SK-N-SH (cell line): ENCODE results near the gene GPR179. TPM values are rescaled to one million over a fixed set of nuclear protein-coding genes. Genes with fewer than 3 reads are reported as not detected.

Source experiments
- CTCF ChIA-PET: fragments of 300-600, 350-600 bp; formaldehyde crosslinking; extraction: SDS; loops from one replicate; lab custom pipeline; 2021; lab: Yijun Ruan, JAX
- POLR2A ChIA-PET: fragments of 350-600 bp; sonication (Branson Sonifier 250); formaldehyde crosslinking; extraction: SDS; loops from one replicate; lab custom pipeline; 2020; ENCODE audit warnings: antibody characterized with exemption, inconsistent platforms; lab: Yijun Ruan, JAX
- DNase-seq: peaks from one replicate; pipeline ENCODE4 v3.0.0; 2012
- H2AFZ ChIP-seq: fragments of 200-600 bp; sonication (generic); 2 replicates; pipeline ENCODE4 v1.8.1; 2016; ENCODE audit warnings: antibody characterized with exemption, mild to moderate bottlenecking, low read depth
- H3F3A ChIP-seq: fragments of 200-600 bp; sonication (generic); replicated peaks from 2 replicates; pipeline ENCODE3; 2016; ENCODE audit warnings: antibody characterized with exemption, mild to moderate bottlenecking; ENCODE audit not compliant: insufficient read depth
- H3K27ac ChIP-seq, 2 experiments: fragments of 200-500 bp in 1 of 2; fragments of 200-600 bp in 1 of 2; sonication (Bioruptor generic) in 1 of 2; sonication (generic), shearing (Covaris generic) in 1 of 2; 2 replicates each; pipeline versions ENCODE4 v1.5.1 to v1.6.1; 2014 to 2016; ENCODE audit warnings: low read depth in 2 of 2, inconsistent platforms in 1 of 2, low read length in 1 of 2, mild to moderate bottlenecking in 1 of 2, mixed read lengths in 1 of 2
- H3K27me3 ChIP-seq: fragments of 200-600 bp; sonication (generic), shearing (Covaris generic); 2 replicates; pipeline ENCODE4 v1.6.1; 2016; ENCODE audit warnings: mixed run types; ENCODE audit not compliant: insufficient read depth
- H3K36me3 ChIP-seq, 2 experiments: fragments of 200-500 bp in 1 of 2; fragments of 200-600 bp in 1 of 2; sonication (Bioruptor generic) in 1 of 2; sonication (generic) in 1 of 2; replicated peaks in 1 of 2; 2 replicates each; pipeline versions ENCODE3 to v1.5.1; 2014 to 2016; ENCODE audit warnings: low read length in 1 of 2, mild to moderate bottlenecking in 1 of 2; ENCODE audit not compliant: insufficient read depth in 2 of 2, control insufficient read depth in 1 of 2
- H3K4me1 ChIP-seq, 2 experiments: fragments of 200-500 bp in 1 of 2; fragments of 200-600 bp in 1 of 2; sonication (Bioruptor generic) in 1 of 2; sonication (generic), shearing (Covaris generic) in 1 of 2; 2 replicates each; pipeline versions ENCODE4 v1.5.1 to v1.6.1; 2014 to 2016; ENCODE audit warnings: low read depth in 1 of 2, low read length in 1 of 2, mixed run types in 1 of 2; ENCODE audit not compliant: insufficient read depth in 2 of 2, control insufficient read depth in 1 of 2
- H3K4me2 ChIP-seq: fragments of 200-600 bp; sonication (generic), shearing (Covaris generic); 2 replicates; pipeline ENCODE4 v1.6.1; 2017; ENCODE audit warnings: mixed run types
- H3K4me3 ChIP-seq, 2 experiments: fragments of 200-500 bp in 1 of 2; fragments of 200-600 bp in 1 of 2; sonication (Bioruptor generic) in 1 of 2; sonication (generic), shearing (Covaris generic) in 1 of 2; 2 replicates each; pipeline versions ENCODE4 v1.5.1 to v1.8.1; 2014 to 2016; ENCODE audit warnings: low read depth in 2 of 2, inconsistent platforms in 1 of 2, low read length in 1 of 2, mild to moderate bottlenecking in 1 of 2, mixed read lengths in 1 of 2, moderate library complexity in 1 of 2
- H3K79me2 ChIP-seq: fragments of 200-600 bp; sonication (generic); 2 replicates; pipeline ENCODE4 v1.8.1; 2017; ENCODE audit warnings: mild to moderate bottlenecking; ENCODE audit not compliant: insufficient read depth
- H3K9ac ChIP-seq: fragments of 200-600 bp; sonication (generic); 2 replicates; pipeline ENCODE4 v1.6.1; 2017; ENCODE audit warnings: mixed run types
- H3K9me2 ChIP-seq: fragments of 200-600 bp; sonication (generic); 2 replicates; pipeline ENCODE4 v1.6.1; 2017; ENCODE audit warnings: mixed run types
- H3K9me3 ChIP-seq: fragments of 200-600 bp; sonication (generic); 2 replicates; pipeline ENCODE4 v1.6.1; 2017; ENCODE audit warnings: mixed run types, mild to moderate bottlenecking, moderate library complexity
- H4K20me1 ChIP-seq: fragments of 200-600 bp; sonication (generic); 2 replicates; pipeline ENCODE4 v1.6.1; 2017; ENCODE audit warnings: mild to moderate bottlenecking, mixed run types; ENCODE audit not compliant: insufficient read depth
- ELF1 ChIP-seq: IDR thresholded peaks from 2 replicates; pipeline ENCODE4 v1.4.0; 2012
- EZH2phosphoT487 ChIP-seq: fragments of 200-600 bp; sonication (generic); IDR thresholded peaks from 2 replicates; pipeline ENCODE4 v1.6.1; 2017; ENCODE audit warnings: low read depth, mixed run types, mild to moderate bottlenecking, antibody characterized with exemption, moderate library complexity, borderline replicate concordance
- GABPA ChIP-seq: IDR thresholded peaks from 2 replicates; pipeline ENCODE4 v1.4.0; 2012; ENCODE audit warnings: low read depth, mild to moderate bottlenecking
- GATA2 ChIP-seq: sonication (generic); formaldehyde crosslinking; IDR thresholded peaks from 2 replicates; pipeline ENCODE4 v1.5.0; 2020; ENCODE audit warnings: mild to moderate bottlenecking, missing genetic modification reagents
- IRF3 ChIP-seq: fragments of 150-350 bp; IDR thresholded peaks from 2 replicates; pipeline ENCODE4 v1.6.1; 2016; ENCODE audit warnings: mild to moderate bottlenecking, low read depth, low read length
- JUND ChIP-seq: IDR thresholded peaks from 2 replicates; pipeline ENCODE4 v1.4.0; 2012
- MEF2A ChIP-seq: IDR thresholded peaks from 2 replicates; pipeline ENCODE4 v1.4.0; 2012; ENCODE audit warnings: low read depth, borderline replicate concordance
- MXI1 ChIP-seq: IDR thresholded peaks from 2 replicates; pipeline ENCODE4 v1.6.1; 2012; ENCODE audit warnings: mild to moderate bottlenecking, low read depth, low read length, improper control_type of control experiment
- NFIC ChIP-seq: IDR thresholded peaks from 2 replicates; pipeline ENCODE4 v1.4.0; 2012; ENCODE audit warnings: borderline replicate concordance
- PBX3 ChIP-seq: IDR thresholded peaks from 2 replicates; pipeline ENCODE4; 2012
- RFX5 ChIP-seq: IDR thresholded peaks from 2 replicates; pipeline ENCODE4 v1.6.1; 2012; ENCODE audit warnings: mild to moderate bottlenecking, improper control_type of control experiment, low read length
- RXRA ChIP-seq: IDR thresholded peaks from 2 replicates; pipeline ENCODE4 v1.4.0; 2012; ENCODE audit warnings: low read depth, mild to moderate bottlenecking, borderline replicate concordance
- TAF1 ChIP-seq: IDR thresholded peaks from 2 replicates; pipeline ENCODE4 v1.6.1; 2012; ENCODE audit warnings: low read depth, mild to moderate bottlenecking, low read length, moderate library complexity, borderline replicate concordance
- USF1 ChIP-seq: IDR thresholded peaks from 2 replicates; pipeline ENCODE4 v1.4.0; 2012; ENCODE audit warnings: low read depth, borderline replicate concordance
- YY1 ChIP-seq: IDR thresholded peaks from 2 replicates; pipeline ENCODE4 v1.4.0; 2012; ENCODE audit warnings: low read depth, mild to moderate bottlenecking
- ZBTB33 ChIP-seq: IDR thresholded peaks from 2 replicates; pipeline ENCODE4 v1.4.0; 2012; ENCODE audit warnings: low read depth, borderline replicate concordance
- WGBS: methylation state at CpG from one replicate; pipeline ENCODE4 v1.1.6; 2017; ENCODE audit warnings: low lambda C conversion rate; 5-methylcytosine and 5-hydroxymethylcytosine counted together
- polyA plus RNA-seq, 3 experiments: library from polyadenylated mRNA; depleted of rRNA; stranded (reverse); fragments of >200 nt; gene quantifications; 2 replicates each; pipeline ENCODE4 v1.2.3, GENCODE V29; 2012

The GPR179 gene
- polyA plus RNA-seq, 1 of the 3 experiments (the other 2 are of a cell fraction): 0.02 TPM

- WGBS: 94% methylated on average over 8 of the region's 8 CpGs
These were observed 21.0 kb upstream of the GPR179 start for GRCh38 chr17:38364741-38365140.

GRCh38 chr17:38363016-38363415 lies 19.3 kb upstream of the GPR179 start:
- peaks cover 22% of the 10 kb centered on the region; the same call in 1 of the 2 replicates for H4K20me1 ChIP-seq
- no peak overlapping the region for H3K4me3 ChIP-seq
- H3K4me1 ChIP-seq: peaks cover 0 to 11% of the 10 kb centered on the region in 2 experiments; a peak in 2 of 4 replicates
- H3K9me3 ChIP-seq: no peaks in the 10 kb centered on the region
- H3K36me3 ChIP-seq: peaks cover 4 to 8% of the 10 kb centered on the region in 2 experiments
- H2AFZ ChIP-seq: no peak overlapping the region
- WGBS: 100% methylated on average over 5 of the region's 5 CpGs
- no peak for DNase-seq
- peaks cover 39% of the 10 kb centered on the region for H3K79me2 ChIP-seq
- CTCF ChIA-PET: interaction anchor here (0.7 to 3.3 kb wide), 3 partner anchors 9 to 52 kb away, joined by 3 to 14 read pairs (median 3); no protein-coding TSS in a partner anchor
- no peaks in the 10 kb centered on the region for H3F3A ChIP-seq
- H3K4me2 ChIP-seq: no peak overlapping the region
- POLR2A ChIA-PET: no interaction called here
- no peak overlapping the region for H3K9ac ChIP-seq
- H3K27ac ChIP-seq: no peak overlapping the region
- H3K27me3 ChIP-seq: no peaks in the 10 kb centered on the region
- H3K9me2 ChIP-seq: no peaks in the 10 kb centered on the region
- TF ChIP-seq PBX3 (no peak), EZH2phosphoT487 (no peak), TAF1 (no peak), GATA2 (no peak), YY1 (no peak), ELF1 (no peak), MXI1 (no peak), ZBTB33 (no peak), IRF3 (no peak), USF1 (no peak), JUND (no peak), NFIC (no peak), GABPA (no peak), MEF2A (no peak)

More at GRCh38 chr17:38364741-38365140, 21.0 kb upstream of the GPR179 start:
- Histone ChIP-seq H3K79me2 (peaks cover 24% of the 10 kb centered on the region), H3K36me3 (peaks cover 11 to 15% of the 10 kb centered on the region in 2 experiments), H3K9ac (no peak overlapping the region), H3K27ac (no peak overlapping the region), H3K4me1 (peaks cover 0 to 4% of the 10 kb centered on the region in 2 experiments; a peak in 1 of 4 replicates), H3F3A (no peaks in the 10 kb centered on the region), H3K9me2 (no peaks in the 10 kb centered on the region), H3K9me3 (no peaks in the 10 kb centered on the region), H3K27me3 (no peaks in the 10 kb centered on the region), H3K4me2 (no peak overlapping the region)
- no peak for DNase-seq
- ChIA-PET POLR2A (no interaction called here), CTCF (interaction anchor here (1.0 to 3.3 kb wide), 5 partner anchors 11 to 215 kb away, joined by 3 to 14 read pairs (median 4); no protein-coding TSS in a partner anchor)
- no peak for TF ChIP-seq RFX5
- TF ChIP-seq RXRA: no peak
- no peak for TF ChIP-seq USF1
- TF ChIP-seq, all 33 proteins: peak for 0
- H4K20me1 ChIP-seq: peaks cover 7% of the 10 kb centered on the region; the same call in 1 of the 2 replicates
- no peak overlapping the region for H2AFZ ChIP-seq
- no peak overlapping the region for H3K4me3 ChIP-seq
